Stimulated activated CD4-positive, alpha-beta T cell treated with anti-CD3 and anti-CD28 coated beads, Interleukin-1b, Interleukin-23, amount 100 ng/mL, for 1 hour (primary cell): Measurements from ENCODE around the gene NEURL3.
A peak's percentile ranks its signal among the peaks of the same experiment; 100 is the strongest.

Source experiments
- DNase-seq, 2 donors: peaks; one replicate each; pipeline ENCODE4 v3.0.0-alpha.2; 2020; ENCODE audit warnings: low read depth in 2 of 2

NEURL3 gene

DNA sequence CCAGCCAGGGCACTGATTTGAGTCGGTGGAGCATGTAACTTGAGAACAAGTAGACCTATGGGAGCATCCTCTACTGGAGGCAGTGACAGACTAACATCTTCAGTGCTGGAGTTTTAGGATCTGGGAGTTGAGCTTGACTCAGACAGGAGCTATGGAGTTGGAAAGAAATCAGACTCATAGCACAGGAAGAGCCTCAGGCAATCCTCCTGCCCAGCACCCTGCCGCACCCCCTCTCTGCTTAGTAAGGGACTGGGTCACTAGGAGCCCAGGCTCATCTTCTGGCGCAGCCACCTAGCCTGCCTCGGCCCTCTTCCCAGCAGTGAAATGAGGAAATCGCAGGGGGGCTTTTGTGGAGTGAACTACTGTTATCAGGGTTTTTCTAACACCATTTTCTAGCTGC, 35.0 kb upstream of the NEURL3 start:
- DNase-seq = no peak

DNA sequence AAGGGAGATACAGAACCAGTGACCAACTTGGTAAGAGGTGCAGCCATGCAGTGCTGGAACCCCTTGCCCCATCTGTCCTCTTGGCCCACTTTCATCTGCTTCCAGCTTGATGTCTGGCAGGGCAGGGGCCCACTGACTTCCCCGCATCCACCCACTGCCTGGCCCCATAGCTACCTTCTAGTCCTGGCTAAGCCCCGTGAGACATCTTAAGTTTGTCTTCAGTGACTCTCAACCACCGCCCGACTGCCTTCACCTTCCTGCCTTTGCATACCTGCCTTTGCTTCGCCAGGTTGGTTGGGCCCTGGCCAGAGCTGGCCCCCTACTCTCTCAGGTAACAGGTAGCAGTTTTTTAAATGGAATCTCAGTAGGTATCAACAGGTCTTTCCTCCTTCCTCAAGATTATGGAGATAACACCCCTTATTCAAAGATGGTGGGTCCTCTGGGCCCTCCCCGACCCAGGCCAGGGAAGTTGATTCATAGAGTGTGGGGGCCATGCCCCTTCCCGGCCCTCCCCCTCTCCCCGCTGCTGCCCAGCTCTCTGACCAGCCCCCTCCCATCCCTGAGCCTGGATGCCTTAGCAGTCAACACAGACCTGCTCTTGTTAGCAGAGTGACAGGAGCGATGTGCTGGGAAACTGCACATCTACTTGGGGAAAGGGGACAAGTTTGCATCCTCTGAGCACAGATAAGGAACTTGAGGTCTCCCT, 34.2 kb upstream of the NEURL3 start:
- no peak for DNase-seq

DNA sequence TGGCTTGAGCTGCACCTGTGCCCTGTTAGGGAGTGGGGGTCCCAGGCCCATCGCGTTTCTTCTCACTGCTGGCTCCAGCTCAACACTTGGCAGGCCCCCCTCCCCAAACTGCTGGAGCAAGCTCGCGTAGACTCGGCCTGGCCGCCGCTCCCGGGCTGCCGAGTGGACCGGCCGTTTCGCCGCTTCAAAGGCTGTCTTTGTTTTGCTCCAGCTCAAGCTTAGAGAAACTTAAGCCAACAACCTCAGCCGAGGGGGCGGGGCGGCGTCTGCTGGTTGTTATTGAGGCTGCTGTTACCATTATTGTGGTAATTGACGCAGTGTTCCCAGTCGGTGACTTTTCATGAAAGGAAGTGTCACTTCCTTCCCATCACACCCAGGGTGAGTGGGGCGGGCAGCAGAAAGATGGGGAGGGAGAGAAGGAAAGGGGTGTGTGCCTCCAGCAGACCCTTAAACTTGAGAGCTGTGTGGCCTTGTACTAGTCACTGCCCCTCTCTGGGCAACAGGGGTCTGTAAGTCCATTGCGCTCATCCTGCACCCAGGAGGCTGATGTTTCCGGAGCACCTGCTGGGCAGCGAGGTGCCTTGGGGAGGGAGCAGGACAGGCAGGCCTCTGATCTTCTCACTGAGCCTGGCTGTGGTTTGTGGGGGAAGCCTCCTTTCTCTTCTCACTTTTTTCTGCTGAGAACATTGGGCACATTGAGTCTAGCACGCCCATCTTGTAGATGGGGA, 33.5 kb upstream of the NEURL3 start:
- peak; percentile 76 to 81 for DNase-seq

DNA sequence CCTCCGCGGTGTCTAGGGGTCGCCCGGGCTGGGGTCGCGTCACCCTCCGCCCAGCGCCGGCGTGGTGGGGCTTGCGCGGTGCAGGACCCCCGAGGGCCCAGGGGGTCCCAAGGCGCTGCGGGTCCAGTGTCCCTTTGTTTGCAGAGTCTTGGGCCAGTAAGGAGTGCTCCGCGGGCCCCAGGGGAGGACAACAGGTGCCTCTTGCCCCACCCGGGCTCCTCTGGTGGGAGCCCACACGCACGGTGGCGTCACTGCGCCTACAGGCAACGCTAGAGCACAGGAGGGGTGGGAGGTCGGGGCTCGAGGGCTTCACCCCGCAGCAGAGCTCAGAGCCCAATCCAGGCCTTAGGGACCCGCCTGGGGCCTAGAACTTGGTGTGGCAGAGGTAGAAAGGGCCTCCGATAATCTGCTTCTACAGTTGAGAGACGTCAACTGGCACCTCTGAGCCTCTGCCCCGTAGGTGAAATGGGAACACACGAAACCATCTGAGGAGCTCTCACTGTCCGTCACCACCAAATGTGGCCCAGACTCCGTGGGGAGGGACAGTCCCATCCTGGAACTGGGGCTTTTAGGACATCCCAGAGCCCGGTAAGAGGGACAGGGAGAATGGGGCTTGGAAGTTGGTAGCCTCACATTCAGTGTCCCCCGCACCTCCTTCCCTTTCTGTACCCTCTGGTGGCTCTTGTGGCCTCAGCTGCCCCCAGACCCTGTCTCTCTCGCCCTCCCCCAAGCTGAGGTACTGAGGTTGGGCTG, 32.8 kb upstream of the NEURL3 start:
- no peak for DNase-seq

DNA sequence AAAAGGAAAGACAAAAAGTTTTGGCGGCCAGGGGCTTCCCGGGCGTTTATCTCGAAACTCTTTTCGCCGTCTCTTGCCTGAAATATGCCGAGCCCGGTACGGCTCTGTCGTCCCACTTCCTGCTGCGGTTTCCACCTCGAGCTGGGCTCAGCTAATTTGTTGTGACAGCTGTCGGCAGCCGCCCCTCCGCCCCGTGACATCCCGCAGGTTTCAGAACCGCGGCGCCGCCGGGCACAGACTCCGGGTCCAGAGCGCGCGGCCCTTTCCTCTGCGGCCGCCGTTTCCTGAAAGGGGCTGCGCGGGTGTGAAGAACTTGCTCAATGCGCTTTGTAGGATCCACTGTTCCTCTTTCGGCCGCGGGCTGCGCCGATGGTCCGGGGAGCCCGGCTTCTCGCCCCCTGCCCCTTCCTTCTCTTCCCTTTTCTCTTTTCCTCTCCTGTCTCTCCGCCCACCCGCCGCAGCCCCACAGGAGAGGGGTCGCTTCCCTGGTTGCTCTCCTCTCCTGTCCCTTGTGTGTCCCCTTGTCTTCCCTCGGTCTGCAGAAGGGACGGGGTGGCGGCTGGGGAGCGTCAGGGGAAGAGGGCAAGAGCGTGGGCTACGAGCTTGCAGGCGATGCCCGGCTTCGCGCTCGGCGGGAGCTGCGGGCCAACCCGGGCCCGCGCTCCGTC, 32.0 kb upstream of the NEURL3 start:
- DNase-seq = peak; percentile 49 to 56

DNA sequence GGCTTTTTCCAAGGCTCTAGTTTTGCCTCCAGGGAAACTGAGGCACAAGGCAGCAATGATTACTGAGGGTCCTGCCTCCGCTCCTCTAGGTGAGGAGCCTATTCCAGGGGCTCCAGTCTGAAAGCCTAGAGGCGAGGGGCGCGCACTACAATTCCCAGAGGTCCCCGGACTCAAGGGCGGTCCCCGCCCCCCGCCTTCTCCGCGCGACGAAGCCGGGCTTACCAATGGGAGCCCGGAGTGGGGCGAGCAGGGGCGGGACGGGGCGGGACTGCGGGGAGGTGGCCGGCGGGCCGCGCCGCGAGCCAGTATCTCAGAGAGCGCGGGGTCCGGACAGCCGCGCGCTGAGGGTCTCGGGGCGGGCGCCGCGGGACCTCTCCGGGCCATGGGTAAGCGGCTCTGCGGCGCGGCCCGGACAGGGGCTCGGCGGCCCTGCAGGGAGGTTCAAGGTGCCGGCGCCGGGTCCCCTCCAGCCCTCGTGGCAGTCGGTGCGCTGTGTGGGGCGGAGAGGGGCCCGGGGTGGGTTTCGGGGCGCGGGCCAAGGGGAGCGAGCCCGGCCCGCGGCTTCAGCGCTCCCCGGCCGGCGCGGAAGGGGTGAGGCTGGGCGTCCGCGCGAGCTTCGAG, 31.4 kb upstream of the NEURL3 start, which contains the start of gene ARID5A:
Gene ARID5A, plus strand, starts transcription at position 308 of the 621 bp plus-strand sequence. Its CDS starts 75 bp downstream, at position 383.
- DNase-seq = peak; percentile 77 to 90

DNA sequence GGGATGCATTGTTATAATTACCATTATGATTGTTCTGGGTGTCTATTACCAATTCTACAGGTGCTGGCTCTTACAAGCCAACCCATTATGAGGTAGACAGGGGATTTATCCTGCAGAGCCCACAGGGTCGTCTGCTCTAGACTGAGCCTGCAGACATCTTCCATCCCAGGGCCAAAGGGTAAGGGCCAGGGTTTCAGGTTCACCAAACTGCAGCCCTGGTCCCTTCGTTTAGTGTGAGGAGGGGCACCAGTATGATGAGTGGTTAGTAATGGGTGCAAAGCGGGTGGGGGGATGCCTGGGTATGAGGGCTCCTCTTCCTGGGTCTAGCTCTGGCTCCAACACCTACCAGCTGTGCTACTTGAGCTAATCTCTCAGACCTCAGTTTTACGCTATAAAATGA, 30.2 kb upstream of the NEURL3 start:
- DNase-seq = no peak

DNA sequence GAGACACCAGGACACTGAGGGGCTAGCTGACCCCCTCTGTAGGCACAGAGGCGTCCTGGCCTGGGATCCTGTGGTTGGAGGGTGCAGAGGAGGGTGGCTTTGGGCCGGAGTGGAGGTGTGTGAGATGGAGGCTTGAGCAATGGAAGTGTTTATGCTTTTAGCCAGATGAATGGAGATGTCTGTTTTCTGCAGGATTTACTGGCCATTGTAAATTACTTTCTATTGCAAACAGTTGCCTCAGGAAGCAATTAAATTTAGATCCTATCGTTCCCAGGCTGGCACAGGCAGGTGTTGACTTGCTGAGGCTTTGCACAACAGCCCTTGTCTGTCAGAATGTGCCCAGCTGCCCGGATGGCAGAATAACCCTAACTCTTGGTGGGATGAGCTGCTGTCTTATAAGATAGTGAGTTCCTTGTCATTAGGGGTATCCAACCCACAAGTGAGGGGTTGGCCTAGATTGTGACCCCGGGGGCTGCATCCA, 29.6 kb upstream of the NEURL3 start:
- DNase-seq = no peak

DNA sequence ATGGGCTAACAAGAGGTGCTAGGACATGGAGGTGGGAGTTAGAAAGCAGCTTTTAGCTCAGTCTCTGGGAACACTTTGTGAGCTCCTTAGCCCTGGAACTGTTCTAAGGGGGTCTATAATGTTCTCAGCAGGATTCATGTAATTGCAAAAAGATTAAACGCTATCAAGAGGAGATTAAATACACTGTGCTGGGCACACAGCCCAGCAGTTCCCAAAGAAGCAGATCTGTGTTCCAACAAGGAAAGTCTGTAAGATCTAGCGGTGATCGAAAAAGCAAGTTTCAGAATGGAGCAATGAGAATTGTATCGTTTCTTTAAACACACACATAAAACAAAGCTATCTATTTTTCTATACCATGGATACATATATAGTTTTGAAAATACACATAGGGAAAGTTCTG, 29.0 kb upstream of the NEURL3 start:
- DNase-seq = no peak

DNA sequence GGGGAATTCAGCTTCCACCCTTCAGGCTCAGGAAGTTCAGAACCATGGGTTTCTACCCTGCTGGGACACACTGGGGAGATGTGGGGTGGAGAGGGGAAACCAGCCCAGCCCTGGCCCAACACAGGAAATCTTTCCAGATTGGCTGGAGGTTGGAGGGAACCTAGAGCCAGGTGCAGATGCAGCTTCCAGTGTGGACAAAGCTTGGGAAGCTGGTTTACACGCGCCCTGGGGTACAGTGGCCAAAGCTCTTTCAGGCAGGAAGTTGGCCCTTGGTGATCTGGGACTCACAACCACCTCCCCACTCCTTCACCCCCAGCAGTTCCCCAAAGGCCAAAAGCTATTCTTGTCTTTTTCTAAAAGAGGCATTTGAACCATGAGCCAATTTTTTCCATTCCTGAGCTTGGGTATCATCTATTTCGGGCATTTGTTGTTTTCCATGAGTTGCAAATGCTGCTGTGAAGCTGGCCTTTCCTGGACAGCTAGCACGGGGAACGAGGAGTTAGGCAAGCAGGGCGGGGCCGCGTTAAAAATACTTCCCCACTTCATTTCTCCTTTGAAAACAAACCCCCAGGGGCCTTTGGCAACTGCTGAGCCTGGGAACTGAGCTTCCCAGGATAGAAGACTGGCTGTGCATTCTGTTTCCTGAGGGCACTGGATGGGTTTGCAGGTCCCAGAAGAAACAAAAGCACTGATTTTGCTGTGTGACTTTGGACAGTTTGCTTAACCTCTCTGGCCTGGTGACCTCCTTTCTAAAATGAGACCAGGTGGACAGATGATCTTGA, 28.3 kb upstream of the NEURL3 start:
- no peak for DNase-seq

DNA sequence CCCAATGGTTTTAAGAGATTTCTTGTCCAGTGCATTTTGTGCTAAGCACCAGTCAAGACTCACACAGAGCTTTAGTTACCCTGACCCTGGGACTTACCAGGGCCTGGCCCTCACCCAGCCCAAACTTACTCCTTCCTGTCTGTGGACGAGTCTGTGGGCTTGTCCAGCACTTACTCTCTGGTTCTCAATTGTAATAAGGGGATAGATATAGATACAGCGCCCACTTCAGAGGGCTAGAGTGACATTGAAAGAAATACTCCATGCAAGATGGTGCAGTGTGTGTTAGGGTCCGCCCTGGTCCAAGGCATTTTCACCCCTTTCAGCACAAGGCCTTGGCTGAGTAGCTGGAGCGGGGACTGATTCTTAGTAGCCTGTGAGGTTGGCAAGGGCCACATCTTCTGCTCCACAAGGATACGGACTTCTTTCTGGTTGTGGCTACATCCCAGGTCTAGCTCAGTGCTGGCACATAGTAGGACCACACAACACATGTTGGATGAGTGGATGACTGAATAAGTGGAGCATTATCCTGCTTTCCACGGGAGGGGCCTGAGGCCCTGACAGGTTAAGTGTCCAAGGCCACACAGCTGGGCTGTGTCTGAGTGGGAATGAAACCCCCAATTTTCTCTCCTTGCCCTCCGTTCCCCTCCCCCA, 27.6 kb upstream of the NEURL3 start:
- DNase-seq = no peak

DNA sequence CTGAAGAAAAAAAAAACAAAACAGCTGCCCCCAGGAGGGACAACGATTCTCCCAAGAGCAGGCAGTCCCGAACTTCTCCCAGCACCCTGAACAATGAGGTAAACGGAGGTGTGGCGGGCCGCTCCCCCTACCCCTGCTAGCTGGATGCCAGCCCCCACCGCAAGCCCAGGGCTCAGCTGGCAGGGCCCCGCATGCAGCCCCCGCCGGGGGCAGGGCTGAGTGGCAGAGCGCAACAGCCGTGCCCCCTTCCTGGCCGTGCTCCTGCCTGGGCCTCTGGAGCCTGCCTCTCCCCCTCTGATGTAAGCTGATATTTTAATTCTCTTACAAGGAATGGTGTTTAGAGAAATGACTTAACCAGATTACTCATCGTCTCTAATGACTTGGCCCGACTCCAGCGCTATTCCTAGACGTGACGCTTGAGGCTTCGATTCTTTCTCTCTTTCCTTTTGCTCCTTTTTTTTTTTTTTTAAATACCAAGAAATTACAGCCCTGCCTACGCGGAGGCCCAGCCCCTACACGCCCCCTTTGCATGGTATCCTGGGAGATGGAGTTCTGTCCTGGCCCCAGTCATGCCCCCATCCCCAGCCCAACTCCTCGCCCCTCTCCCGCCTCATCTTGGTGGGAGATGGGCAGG, 26.8 kb upstream of the NEURL3 start:
- DNase-seq = peak; percentile 70 to 74

DNA sequence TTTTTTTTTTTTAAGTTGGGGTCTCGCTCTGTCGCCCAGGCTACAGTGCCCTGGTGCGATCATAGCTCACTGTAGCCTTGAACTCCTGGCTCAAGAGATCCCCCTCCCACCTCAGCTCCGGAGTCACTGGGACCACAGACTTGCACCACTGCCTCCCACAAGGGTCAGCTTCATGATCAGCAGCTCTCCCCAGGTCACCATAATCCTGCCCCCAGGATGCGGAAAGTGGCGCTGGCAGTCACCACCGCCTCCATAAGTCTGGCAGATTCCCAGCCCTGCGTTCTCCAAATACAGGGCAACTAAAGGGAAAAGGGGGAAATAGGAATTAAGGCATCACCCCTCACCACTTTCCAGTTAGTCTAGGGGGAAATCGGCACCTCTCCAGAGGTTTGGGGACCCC, 26.2 kb upstream of the NEURL3 start:
- DNase-seq = no peak

DNA sequence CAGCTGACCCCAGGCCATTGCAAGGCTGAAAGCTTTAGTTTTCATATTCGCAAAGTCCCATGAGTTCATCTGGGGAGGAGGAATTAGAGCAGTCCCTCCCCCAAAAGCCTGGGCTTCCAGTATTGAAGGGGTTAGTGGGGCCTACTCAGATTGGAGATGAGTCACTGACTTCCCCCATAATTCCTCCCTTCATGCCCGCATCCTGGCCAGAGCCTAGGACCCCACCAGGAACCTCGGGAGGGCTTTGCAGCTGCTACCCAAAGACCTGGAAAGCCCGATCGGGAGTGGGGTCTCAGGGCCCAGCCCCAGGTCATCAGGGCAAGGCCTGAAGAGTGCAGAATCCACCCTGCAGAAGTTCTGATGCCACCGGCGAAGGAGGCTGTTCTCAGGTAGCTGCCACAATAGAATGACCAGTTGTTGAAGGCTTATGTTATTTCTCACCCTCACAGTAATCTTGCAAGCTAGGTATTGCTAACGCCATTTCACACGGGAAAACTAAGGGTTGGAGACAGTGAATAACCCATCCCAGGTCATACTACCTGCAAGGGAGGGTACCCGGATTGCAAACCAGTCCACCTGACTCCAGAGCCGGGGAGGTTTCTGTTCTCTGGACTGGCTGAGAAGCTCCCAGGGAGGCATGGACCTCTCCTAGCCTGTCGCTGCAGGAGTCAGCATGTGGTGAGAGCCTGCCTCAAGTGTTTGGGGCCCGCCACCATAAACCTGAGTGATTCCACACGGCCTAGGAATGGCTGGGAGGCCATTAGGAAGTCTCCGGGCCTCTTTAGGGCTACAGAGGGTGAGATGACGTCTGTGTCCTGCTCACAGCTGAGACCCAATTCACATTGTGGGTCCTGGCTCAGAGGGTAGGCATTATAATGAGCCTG, 25.6 kb upstream of the NEURL3 start:
- no peak for DNase-seq

DNA sequence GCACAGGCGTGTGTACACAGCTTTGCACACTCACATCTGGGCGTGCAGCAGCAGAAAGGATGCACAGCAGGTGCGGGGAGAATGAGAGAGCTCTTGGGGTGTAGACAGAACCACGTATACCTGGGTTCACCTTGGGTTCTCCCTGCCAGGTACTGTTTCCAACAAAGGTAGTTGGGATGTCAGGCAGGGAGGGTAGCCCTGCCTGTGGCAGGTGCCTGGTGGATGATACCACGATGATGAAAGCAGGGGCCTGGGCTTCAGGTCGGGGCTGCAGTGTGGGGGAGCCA, 24.9 kb upstream of the NEURL3 start:
- DNase-seq = no peak

DNA sequence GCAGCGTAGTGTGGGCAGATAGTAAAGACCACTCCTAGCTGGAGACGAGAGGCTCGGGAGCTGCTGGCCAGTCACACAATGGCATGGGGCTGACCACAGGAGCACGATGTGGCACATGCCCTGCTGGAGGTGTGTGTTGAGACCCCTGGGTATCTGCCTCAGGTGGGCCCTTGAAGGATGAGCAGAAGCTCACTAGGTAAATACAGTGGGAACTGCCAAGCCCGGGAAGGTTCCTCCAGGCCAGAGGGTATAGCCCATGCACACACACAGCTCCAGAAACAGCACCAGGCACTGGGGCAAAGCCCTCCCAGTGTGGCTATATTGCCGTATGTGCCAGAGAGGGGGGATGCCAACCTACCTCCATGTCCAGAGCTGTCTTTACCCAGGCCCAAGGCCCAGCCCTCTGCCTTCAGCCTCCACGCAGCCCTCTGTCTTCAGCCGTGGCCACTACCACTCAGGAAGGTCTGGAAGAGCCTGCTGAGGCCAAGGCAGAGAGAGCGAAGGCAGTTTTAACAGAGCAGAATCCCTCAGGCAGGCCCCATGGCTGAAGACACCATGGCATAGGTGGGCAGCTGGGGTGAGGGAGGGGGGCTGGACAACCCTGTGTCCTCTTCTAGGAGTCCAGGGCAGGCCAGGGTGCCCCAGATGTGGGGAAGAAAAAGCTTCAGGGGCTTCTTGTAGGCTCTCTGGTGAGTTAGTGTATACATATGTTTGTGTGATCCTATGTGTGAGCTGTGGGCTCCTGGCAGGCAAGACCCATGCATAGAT, 24.4 kb upstream of the NEURL3 start:
- DNase-seq = no peak

DNA sequence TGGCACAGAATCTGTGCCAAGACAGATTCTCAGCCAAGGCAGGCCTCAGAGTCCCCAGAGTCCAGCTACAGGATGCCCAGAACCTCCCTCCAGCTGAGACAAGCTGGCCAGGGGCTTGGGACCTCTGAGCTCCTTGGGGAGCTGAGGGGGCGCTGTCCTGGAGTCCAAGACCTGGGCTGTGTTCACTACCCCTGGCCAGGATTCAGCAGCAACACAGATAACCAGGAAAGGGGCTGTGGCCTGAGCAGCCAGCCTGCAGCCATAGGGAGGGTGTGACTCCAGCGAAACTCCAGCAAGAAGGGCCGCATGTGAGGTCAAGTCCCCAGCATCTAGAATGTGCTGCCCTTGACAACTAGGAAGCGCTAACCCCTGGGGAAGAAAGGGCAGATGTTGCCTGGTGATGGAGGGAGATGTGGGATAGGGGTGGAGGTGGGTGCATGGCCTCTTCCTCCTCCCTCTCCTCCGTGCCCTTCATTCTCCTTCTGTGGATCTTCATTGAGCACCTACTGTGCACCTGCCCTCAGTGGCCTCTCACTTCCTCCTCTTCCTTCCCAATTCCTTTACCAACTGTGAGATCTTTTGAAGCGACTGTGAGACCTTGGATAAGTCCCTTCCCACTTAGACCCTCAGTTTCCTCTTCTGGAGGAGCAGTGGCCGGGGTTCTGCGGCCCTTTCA, 23.7 kb upstream of the NEURL3 start:
- DNase-seq = no peak
